ENCODE measurements around the gene BAHD1.

BAHD1 gene

GRCh38 chr15:40424483-40425115 lies 16.2 kb upstream of the BAHD1 start:
- no peak for DNase-seq

GRCh38 chr15:40425681-40426080 lies 15.1 kb upstream of the BAHD1 start:
- no peak for DNase-seq

- no peak for DNase-seq
Observed at GRCh38 chr15:40427188-40427587, 13.6 kb upstream of the BAHD1 start.

GRCh38 chr15:40428185-40428584 lies 12.6 kb upstream of the BAHD1 start:
- DNase-seq: no peak

DNA sequence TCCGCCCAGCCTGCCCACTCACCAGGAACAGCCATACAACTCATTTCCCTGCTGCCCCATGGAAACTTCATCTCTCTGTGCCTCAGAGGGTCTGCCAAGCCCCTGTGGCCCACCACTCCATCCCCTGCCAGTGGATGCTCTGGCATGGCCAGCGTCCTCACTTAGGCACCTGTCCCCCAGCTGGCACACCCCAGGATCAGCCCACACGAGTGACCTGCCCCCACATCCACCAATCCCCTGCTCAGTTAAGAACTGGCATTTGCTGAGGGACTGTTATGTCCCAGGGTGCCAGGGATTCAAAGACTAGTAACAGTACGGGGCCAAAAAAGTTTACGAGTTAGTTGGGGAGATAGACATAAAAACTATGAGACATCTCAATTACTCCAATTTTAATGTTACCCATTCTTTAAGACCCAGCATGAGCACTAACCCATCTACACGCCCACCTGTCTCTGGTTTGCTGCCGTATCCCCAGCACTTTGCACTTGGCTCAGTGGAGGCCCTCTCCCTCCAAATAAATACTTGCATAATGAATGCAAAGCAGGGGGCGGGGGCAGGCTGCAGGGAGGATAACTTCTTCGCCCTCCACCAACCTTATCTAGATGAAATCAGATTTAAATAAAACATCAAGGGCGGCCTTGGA lies 11.6 kb upstream of the BAHD1 start:
- peak; percentile 32 for DNase-seq

GRCh38 chr15:40430271-40430805 lies 10.4 kb upstream of the BAHD1 start:
- no peak for DNase-seq

- DNase-seq: no peak
Observed at GRCh38 chr15:40435023-40435709, 5.6 kb upstream of the BAHD1 start.

- no peak for DNase-seq
Observed at GRCh38 chr15:40435710-40436089, 5.1 kb upstream of the BAHD1 start.

GRCh38 chr15:40436116-40436891 lies 4.4 kb upstream of the BAHD1 start:
- DNase-seq: no peak

GRCh38 chr15:40436892-40437751 lies 3.6 kb upstream of the BAHD1 start:
- DNase-seq: no peak

DNA sequence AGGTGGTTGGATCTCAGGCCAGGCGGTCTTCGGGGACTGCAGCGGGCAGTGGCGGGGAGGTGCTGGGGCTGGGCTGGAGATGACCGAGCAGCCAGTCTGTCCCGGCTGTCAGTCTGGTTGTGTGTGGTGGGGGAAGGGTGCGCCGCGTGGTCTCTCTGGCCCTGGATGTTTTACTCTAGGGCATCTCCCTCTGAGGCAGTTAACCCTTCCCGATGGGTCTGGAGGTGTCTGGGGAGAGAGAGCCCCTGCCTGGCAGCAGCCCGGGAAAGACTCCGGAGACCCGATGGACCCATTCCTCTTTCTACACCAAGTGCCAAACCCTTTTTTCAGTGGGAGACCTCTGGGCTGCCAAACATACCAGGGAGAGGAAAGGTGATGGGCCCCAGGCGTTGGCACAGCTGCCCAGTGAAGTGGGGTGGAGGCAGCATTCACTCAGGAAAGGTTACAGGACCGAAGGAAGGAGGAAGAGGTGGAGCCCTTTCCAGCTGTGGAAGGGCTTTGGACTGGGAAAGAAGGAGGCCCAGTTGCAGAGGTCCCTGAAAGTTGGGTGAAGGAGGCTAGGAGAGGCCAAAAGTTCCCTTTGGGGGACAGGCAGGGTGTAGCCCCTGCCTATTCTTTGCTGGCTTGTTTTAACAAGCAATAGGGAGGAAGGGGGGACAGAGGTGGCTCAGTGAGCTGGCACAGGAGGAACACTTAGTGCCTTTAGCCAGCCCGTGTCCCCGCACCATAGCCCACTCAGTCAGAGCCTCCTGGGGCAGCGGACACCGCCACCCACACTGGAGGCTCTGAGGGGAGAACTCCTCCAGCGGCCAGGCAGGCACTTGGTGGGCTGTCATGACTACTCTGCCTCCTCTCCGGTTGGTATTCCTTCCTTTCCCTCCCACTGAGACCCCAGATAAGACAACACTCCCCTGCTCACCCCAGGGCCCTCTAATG lies 2.7 kb upstream of the BAHD1 start:
- no peak for DNase-seq

- DNase-seq: no peak
Observed at GRCh38 chr15:40438712-40439111, 2.0 kb upstream of the BAHD1 start.

GRCh38 chr15:40439461-40439959 lies 1.2 kb upstream of the BAHD1 start:
- peak; percentile 16 for DNase-seq

- peak; percentile 11 for DNase-seq
Observed at GRCh38 chr15:40439960-40440742, 602 bp upstream of the BAHD1 start.

- DNase-seq: no peak
Observed at GRCh38 chr15:40441565-40442531, 1.1 kb downstream of the BAHD1 start.

DNA sequence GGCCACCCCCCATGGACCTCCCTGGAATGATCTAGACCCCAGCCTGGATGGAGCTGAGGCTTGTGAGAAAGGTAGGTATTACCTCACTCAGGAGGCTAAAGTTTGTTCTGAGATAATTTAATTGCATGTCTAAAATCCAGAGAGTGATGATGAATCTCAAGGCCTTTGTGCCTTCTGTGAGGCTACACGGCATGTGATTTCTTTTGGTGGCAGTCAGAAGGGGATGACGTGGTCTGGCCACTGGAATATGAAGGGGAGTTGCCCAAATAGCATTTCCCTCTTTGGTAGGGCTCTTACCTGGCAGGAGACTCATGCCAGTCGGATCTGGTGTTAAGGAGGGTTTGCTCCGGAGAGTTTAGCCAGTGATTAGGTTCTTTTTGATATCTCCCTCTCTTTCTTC lies 2.5 kb downstream of the BAHD1 start:
- DNase-seq: no peak

DNA sequence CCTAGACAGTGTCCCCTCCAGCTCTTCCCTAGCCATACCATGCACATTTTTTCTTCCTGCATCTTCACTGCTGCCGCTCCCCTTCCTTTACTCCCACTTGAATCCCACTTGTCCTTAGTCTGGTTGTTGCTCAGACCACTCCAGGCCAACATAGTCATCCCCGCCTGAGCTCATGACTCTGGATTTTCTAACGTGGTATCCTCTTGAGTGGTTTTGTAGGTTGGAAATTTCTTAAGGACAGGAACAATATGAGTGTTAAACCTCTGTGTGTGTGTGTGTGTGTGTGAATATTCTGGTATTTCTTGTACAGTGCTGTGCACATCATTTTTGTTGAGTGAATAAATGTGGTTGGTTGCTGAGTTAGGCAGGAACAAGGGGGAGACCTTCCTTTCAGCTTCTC lies 3.1 kb downstream of the BAHD1 start:
- no peak for DNase-seq

- no peak for DNase-seq
Observed at GRCh38 chr15:40444736-40445135, 4.0 kb downstream of the BAHD1 start.

DNA sequence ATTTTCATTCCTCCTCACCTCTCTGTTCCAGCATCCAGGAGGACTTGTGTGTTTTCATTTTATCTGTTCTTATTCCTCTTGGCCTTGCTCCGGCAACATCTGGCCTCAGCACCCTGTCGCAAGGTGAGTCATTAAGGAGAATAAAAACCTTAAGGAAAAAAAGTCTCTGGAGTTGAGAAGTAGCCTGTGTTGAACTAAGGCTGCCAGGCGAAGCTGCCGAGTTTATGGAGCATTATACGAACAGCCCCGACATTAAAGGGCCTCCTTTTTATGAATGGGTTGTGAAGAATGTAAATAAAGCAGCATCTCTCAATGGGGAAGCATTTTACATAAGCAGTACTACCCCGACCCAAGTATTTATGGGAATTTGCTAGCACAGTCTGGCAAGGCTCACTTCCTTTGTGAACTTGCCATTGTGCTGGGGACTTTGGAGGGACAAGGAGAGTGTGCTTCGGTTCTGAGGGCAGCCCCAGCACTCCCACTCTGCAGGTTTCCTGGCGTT lies 4.7 kb downstream of the BAHD1 start:
- peak; percentile 22 for DNase-seq
